C4-2B (cell line): Measurements from ENCODE around the gene SMIM24.

Experiments
- CTCF ChIP-seq: fragments of 450-650 bp; conservative IDR thresholded peaks from 2 replicates; pipeline ENCODE4 v1.5.1; 2017; ENCODE audit warnings: mild to moderate bottlenecking
- ZFX ChIP-seq: fragments of 450-650 bp; IDR thresholded peaks from 2 replicates; pipeline ENCODE4 v1.6.1; 2017

- TF ChIP-seq CTCF: no peak
- no peak for TF ChIP-seq ZFX
These were observed 33.2 kb upstream of the SMIM24 start for GRCh38 chr19:3513229-3514140.
